ENCODE data around the gene SRXN1. TPM values are rescaled to one million over a fixed set of nuclear protein-coding genes. Genes with fewer than 3 reads are reported as not detected.

The SRXN1 gene
- total RNA-seq, 4 donors from 2014 or later = 12.2 to 27.8 (median 15.3) TPM

- intact Hi-C loops (cut with DNase I; ENCODE audit: low total_unique reads) = no loop called here
Observed at GRCh38 chr20:617934-618690, 34.9 kb downstream of the SRXN1 start.

GRCh38 chr20:615514-615913, 37.5 kb downstream of the SRXN1 start:
- intact Hi-C loops (cut with DNase I; ENCODE audit: low total_unique reads) = no loop called here
- 74 to 78% methylated on average over 4 of the region's 4 CpGs for WGBS, 2 donors
- no peak overlapping the region for H3K4me3 ChIP-seq (ENCODE audit: low read depth, poor library complexity, severe bottlenecking)
- no peak for DNase-seq (ENCODE audit: low spot score in 2 of 2)
- no peak for TF ChIP-seq POLR2A (IDR thresholded peaks at IDR 0.05)
- TF ChIP-seq CTCF (IDR thresholded peaks at IDR 0.05) = no peak

More at GRCh38 chr20:617934-618690, 34.9 kb downstream of the SRXN1 start:
- TF ChIP-seq CTCF (IDR thresholded peaks at IDR 0.05) (no peak), POLR2A (IDR thresholded peaks at IDR 0.05) (no peak)
- DNase-seq (ENCODE audit: low spot score in 2 of 2) = no peak
- H3K4me3 ChIP-seq (ENCODE audit: low read depth, poor library complexity, severe bottlenecking) = no peak overlapping the region
- 63 to 86% methylated on average over 4 of the region's 4 CpGs for WGBS, 2 donors

GRCh38 chr20:611843-612185, 41.2 kb downstream of the SRXN1 start:
- H3K4me3 ChIP-seq (ENCODE audit: low read depth, poor library complexity, severe bottlenecking) = no peak overlapping the region
- 16 to 24% methylated on average over 8 of the region's 8 CpGs for WGBS, 2 donors
- intact Hi-C loops (cut with DNase I; ENCODE audit: low total_unique reads) = no loop called here
- DNase-seq (ENCODE audit: low spot score in 2 of 2) = no peak
- TF ChIP-seq CTCF (IDR thresholded peaks at IDR 0.05) (no peak), POLR2A (IDR thresholded peaks at IDR 0.05) (no peak)

GRCh38 chr20:611047-611842, 41.8 kb downstream of the SRXN1 start:
- TF ChIP-seq CTCF (IDR thresholded peaks at IDR 0.05) (no peak), POLR2A (IDR thresholded peaks at IDR 0.05) (no peak)
- no peak overlapping the region for H3K4me3 ChIP-seq (ENCODE audit: low read depth, poor library complexity, severe bottlenecking)
- intact Hi-C loops (cut with DNase I; ENCODE audit: low total_unique reads) = no loop called here
- 26 to 31% methylated on average over 23 of the region's 24 CpGs for WGBS, 2 donors
- no peak for DNase-seq (ENCODE audit: low spot score in 2 of 2)

GRCh38 chr20:610130-611046, 42.6 kb downstream of the SRXN1 start, which contains the start of gene TCF15:
TCF15 (minus strand) TSS chr20:610309; CDS start chr20:610237, 72 bp downstream.
- H3K4me3 ChIP-seq (ENCODE audit: low read depth, poor library complexity, severe bottlenecking) = no peak within 1 kb of the TSS
- no peak for TF ChIP-seq POLR2A (IDR thresholded peaks at IDR 0.05)
- TF ChIP-seq CTCF (IDR thresholded peaks at IDR 0.05) = no peak
- intact Hi-C loops (cut with DNase I; ENCODE audit: low total_unique reads) = no loop called here
- WGBS, 2 donors = 13 to 39% methylated on average over 12 to 67 of the region's 84 CpGs
- no peak for DNase-seq (ENCODE audit: low spot score in 2 of 2)
